GM21423 (cell line): ENCODE results near the gene CNTNAP2.

Source experiments
- ATAC-seq: cut with Tn5 transposase; IDR thresholded peaks from one replicate; pipeline ENCODE4 v1.9.1; 2021; ENCODE audit warnings: mild to moderate bottlenecking, moderate library complexity; ENCODE audit not compliant: unreplicated experiment

Gene CNTNAP2

DNA sequence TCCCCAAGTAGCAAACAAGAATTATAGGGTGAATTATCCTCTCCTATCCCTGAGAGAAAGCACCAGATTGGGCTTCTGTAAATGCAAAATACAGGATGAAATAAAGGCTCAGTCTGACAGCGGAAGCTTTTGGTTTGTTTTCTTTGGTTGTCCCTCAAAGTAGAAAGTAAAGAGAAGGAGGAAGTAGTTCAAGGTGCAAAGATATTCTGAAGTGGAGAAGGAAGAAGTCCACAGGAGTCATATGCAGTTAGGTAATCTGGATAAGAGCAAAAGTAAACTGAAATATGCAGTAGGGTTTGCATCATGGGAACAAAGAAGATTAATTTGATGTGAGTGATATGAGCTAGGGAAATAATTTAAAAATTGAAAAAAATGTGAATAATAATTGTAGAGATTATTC is 1071.9 kb downstream of the CNTNAP2 start:
- no peak for ATAC-seq

DNA sequence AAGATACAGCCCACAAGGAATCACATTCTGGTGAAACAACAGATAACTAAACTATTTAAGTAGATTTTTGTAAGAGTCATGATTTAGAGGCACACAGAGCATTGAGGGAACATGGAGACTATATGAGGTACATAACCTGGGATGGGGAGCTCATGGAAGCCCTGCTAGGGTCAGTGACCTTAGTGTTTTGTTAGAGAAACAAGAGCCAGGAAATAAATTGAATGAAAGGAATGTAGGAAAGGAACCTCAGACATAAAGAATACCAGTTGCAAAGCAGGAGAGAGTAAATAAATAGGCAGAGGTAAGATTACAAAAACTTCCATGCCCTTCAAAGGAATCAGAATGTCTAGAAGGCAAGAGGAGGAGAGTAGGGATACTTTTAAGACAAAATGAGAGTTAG is 1076.9 kb downstream of the CNTNAP2 start:
- ATAC-seq = no peak

DNA sequence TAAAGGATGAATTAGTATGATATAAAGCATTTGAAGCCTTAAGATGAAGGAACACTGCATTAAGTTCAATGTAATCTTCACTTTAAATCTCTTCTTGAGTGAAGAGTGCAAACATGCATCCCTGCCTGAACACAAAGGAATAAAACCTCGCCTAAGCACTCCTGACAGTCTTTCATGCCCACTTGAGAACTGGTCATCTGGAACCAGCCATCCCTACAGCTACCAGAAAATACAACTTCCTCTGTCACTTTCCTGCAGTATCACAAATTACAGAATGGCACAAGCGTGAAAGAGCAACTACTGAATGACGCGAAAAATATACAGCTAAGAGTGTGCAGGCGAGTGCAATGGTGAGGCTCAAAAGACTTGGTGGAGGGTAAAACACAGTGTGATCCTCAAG is 1079.9 kb downstream of the CNTNAP2 start:
- no peak for ATAC-seq

DNA sequence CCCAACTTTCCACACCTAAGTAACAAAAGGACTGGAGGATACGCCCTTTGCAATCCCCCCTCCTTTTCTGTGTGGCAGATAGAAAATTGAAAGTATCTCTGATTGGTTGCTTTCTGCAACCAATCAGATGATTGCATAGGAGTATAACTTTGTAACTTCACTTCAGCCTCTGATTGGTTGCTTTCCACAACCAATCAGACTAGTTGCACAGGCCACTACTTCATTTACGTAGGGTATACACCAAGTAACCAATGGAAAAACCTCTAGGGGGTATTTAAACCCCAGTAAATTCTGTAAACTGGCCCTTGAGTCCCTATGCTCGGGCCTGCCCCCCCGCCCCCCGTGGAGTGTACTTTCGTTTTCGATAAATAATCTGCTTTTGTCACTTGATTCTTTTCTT is 1080.4 kb downstream of the CNTNAP2 start:
- no peak for ATAC-seq

DNA sequence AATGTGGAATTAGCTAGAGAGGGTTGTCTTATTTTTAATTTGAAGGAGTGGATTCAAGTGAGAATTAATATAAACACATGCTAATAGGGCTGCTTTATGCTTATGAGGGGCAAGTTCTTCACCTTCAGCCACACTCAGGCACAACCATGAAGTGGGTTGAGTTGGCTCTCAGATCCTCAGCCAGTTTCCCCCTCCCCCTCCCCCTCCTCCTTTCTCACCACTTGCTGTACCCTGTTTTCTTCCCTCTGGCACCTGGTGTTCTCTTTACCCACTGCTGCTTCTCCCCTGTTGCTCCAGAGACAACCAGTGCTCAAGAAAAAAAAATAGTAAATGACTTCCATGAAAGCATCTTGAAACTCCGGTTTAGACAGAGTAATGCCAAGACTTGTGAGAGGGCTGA is 1083.3 kb downstream of the CNTNAP2 start:
- ATAC-seq = no peak

DNA sequence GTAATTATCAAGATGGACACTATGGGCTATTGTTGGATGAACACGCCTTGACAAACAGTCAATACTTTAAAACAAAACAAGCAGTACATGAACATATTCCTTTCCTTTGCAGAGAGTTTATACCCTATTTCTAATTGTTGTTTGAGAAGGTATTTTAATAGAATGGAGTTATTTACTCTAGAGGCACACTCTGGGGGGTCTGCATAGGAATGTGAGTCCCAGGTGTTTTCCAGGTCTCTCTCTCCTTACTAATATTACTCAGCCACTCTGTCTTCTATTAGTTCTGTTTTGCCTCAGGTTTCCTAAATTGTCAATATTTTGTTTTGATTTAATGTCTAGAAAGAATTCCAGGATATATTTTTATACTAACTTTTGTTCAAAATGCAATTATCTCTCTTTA is 1091.4 kb downstream of the CNTNAP2 start:
- no peak for ATAC-seq

DNA sequence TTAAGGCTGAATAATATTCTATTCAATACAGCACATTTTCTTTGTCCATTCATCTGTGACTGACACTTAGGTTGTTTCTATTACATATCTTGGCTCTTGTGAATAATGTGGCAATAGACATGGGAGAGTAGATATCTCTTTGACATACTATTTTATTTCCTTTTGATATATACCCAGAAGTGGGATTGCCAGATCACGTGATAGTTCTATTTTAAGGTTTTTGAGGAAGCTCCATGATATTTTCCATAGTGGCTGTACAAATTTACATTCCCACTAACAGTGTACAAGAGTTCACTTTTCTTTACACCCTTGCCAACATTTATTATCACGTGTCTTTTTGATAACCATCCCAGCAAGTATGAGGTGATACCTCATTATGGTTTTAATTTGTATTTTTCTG is 1114.7 kb downstream of the CNTNAP2 start:
- ATAC-seq = no peak

DNA sequence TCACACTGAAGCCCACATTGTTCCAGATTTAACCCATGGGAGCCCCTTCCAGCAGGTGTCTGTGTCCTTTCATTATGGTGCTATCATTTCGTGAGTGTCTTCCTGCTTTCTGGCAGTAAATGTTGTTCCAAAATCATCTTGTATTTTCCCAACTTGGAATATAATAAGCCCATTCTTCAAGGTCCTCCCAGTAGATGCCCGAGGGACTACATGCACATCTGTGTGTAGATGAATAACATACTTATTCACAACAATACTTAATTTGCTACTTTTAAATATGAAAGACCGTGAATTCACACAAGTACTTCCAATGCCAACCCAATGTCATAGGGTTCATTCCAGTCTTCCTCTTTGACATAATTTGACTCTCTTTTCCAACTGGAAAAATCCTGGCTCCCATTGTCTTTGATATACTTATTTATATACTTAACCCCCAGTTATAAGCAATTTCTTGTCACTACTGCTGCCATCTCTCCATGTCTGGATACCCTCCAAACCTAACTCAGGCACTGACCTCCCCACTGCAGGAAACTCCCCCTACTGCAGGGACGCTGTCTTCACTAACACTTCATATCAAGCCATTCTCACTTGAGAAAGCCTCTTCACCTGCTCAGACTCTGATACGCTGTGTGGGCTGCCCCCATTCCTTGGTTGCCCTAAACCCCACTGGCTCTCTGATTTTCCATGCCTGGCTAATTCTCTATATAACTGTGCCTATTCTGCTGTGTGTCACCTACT is 1119.2 kb downstream of the CNTNAP2 start:
- ATAC-seq = no peak

DNA sequence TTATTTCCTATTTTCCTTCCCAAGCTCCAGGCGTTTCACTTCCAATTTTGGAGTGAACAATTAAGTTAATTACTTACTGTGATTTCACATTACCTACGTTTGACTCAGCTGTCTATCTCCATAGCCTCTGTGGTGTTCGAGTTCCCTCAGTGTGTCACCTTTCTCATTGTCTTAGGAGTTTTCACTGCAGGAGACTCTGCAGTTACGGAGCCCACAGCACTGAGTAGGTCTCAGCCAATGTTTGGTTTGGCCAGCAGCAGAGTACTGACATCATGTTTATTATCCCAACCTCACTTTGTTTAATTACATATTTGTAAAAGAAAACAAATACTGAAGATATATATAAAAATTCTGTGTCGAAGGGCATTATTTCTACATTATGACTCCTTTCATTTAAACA is 1123.9 kb downstream of the CNTNAP2 start:
- no peak for ATAC-seq

DNA sequence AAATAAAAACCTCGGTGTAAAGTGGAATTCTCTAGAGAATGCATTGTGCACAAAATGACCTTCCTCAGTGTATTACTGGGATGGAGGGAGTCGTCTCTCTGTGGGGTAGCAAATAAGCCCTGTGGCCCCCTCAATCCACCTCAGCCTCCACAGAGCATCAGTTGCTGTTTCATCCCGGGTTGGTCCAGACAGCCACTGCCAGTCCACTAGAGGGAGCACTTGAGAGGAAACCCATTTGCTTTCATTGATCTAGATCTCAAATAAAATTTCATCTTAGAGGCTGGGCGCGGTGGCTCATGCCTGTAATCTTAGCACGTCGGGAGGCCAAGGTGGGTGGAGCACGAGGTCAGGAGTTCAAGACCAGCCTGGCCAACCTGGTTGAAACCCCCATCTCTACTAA is 1128.7 kb downstream of the CNTNAP2 start:
- ATAC-seq = no peak

DNA sequence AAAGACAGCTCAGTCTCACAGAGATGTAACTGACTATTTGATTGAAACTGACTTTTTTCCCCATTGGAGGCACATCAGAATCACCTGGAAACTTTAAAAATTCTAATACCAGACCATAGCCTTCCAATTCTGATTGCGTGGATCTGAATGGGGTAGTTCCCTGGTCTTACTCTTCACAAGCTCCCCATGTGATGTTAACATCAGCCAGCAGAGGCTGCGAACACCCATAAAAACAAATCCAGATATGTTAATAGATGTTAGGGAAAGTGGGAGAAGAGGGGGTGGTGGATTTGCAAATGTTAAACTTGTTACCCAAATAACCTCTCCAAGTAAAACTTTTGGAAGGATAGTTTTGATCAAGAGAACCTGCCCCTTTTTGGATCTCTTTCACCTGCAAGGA is 1133.4 kb downstream of the CNTNAP2 start:
- ATAC-seq = no peak

DNA sequence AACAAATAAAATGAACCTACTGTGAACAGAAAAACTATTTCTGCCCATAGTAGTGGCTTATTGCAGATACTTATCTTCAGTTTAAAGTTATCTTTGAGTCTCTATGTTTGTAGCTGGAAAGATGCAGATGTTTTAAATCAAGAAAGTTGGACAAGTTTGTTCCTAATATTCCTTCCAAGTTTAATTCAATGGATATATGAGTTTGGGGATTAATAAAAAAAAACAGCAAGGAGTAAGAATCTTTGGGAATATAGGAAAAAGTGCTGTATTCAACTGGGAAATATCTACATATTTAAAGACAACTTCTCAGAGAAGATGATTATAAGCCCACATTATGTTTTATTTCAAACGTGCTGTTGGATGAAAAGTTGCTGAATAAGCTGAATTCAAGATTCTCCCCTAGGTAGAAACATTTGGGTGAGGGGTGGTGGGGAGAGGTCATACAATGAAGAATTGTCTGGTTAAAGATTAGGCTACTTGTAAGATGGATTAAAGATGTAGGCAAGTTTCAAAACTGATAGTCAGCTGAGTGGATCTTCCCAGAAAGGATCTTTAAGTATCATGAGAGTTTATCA is 1135.2 kb downstream of the CNTNAP2 start:
- ATAC-seq = no peak

DNA sequence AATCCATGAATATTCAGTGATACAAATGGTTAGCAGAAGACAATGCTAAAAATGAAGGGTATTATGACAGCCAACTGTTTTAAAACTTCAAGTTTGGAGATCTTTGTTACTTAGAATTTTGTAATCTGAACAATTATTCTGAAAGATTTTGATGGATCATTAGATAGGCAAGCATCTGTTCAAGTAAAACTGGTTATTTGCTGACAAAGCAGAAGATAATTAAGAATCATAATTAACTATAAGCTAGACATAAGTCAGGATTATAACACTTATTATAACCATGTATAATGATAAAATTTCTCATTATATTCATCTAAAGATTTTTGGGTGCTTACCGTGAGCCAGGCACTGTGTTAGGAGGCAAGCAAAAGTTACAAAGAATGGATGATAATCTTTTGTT is 1145.1 kb downstream of the CNTNAP2 start:
- no peak for ATAC-seq

DNA sequence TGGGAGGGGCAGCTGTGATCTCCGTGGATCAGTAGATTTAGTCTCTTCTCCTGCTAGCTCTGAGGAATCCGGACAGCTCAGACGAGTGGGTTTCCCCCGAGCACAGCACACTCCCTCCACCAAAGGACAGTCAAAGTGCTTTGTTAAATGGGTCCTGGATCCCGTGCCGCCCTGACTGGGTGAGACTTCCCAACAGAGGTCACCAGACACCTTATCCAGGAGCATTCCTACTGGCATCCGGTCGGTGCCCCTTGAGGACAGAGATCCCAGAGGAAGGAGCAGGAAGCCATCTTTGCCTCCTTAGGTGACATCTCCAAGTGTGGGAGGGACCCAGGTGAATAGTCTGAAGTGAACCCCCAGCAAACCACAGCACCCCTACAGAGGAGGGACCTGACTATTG is 1148.9 kb downstream of the CNTNAP2 start:
- ATAC-seq = no peak

DNA sequence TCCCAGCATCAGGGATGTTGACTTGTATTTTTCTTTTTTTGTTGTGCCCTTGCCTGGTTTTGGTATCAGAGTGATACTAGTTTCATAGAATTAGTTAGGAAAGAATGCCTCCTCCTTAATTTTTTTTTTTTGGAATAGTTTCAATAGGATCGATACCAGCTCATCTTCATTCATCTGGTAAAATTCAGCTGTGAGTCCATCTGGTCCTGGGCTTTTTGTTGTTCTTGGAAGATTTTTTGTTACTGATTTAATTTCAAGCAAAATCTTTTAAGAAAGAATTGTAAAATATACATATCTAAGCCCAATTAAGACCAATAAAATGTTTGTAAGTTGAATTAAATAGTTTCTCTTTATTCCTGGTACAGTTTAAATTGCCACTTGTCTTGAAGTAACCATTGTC is 1159.5 kb downstream of the CNTNAP2 start:
- no peak for ATAC-seq

DNA sequence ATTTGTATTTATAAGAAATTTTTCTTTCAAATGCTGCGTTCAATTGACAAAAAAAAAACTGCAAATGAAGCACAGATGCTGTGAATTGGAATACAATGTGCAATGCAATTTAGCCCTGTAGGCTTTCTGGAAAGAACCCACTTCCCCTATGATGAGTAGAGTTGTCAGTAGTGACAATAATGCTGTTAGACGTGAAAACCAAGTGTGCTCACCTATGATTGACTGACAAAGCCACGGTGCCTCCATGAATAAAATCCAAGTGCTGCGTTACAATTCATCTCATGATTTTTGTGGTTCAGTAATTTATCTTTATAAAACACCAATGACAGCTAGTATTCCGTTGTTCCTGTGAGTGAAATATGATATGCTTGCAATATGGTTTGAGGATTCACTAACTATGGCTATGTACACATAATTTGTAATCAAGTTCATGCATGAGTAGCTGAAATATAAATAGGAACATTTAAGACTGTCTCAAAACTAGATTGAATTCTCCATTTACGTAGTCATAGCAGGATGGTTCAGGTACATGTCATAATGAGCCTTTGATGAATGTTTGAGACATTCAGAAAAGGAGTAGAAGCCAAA is 1160.3 kb downstream of the CNTNAP2 start:
- no peak for ATAC-seq

DNA sequence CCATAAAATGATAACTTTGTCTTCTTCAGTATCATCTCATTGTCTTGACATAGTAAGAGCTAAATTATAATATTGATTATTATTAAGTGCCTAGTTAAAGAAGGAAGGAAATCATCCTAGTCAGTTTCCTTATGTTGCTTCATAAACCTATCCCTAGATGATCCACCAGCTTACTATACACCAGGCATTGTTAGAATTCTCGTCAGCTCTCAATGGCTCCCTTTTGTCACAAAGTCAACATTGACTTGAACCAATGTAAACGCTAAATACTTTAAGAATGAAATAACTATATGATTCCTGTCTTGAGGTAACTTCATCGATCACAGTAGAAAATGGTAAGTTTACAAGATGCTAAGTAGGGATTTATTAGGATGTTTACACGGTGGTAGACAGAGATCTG is 1162.9 kb downstream of the CNTNAP2 start:
- no peak for ATAC-seq

DNA sequence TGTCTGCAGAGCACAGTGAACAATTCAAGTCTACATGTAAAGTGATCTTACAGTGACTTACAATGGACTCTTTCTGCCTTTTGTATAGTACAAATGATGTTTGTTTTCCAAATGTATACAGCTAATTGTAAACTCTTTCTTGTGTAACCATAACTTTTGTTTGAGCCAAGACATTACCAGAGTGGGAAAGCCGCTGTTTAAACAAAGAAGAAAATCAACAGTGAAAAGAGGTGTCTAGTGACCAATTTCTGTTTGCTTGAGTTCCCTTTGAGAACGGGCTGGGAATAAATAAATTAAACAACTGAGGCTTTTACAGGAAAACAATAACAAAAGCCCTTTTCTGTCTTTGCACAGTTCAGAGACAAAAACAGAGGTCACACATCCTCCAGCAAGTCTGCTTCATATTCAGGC is 1163.4 kb downstream of the CNTNAP2 start:
- no peak for ATAC-seq

DNA sequence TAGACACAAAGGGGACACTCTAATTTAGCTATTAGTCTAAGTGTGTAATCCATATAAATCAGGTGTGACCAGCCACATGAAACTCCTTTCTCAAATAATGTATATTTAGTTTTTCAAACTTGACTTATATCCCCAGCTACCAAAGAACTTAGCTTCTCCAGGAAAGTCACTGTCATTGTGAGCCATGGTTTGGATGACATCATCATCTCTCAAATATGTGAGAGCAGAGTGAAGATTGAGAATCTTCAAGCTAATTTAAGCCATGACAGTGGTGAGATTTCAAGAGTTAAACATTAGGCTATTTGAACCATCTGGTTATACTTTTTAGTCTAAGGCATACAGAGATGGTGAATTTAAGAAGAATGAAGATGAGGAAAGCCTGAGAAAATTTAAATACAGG is 1165.6 kb downstream of the CNTNAP2 start:
- ATAC-seq = no peak

DNA sequence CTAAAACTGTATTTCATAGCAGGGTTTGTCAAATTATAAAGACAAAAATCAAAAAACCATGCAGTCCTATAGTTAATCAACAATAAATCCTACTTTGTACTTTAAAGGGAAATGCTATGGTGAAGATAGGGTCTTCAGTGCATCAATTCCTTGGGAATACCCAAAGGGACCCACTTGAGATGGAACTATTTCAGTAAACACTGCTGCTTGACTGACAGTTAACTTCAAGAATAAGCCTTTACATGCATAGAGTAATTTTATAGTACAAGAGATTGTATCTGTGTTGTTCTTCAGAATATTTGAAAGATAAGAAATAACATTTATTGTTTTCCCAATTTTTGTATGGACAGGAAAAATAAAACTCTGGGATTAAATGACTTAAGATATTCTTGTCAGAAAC is 1179.6 kb downstream of the CNTNAP2 start:
- ATAC-seq = no peak

DNA sequence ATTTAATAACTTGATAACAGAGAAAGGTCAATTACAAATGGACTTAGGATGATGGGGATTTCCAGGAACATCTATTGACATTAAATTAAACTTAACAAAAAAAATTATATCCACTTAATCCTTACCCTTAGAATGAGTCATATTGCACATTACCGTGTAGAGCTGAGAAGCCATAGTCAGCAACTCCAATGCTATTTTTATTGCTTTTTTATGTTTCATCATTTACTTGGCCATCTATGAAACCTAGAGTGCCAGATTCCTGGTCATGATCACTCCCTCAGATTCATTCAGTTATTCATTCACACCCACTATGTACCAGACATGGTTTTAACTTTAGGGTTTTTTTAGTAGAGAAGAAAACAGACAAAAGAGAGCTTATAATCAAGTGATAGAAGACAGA is 1180.4 kb downstream of the CNTNAP2 start:
- no peak for ATAC-seq

DNA sequence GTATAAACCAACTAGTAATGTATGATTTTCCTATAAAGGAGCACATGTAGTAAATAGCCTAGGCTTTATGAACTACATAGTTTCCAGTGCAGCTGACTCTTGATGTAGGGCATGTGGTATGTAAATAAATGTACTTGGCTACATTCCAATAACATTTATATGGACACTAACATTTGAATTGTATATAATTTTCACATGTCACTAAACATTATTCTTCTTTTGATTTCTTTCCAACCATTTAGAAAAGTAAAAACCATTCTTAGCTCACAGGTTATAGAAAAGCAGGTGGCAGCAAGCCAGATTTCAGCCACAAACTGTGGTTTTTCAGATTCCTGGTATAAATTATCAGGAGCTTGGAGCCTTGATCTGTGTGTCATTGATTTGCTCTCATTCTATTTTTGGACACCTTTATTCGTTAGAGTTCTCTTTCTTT is 1182.0 kb downstream of the CNTNAP2 start:
- no peak for ATAC-seq

DNA sequence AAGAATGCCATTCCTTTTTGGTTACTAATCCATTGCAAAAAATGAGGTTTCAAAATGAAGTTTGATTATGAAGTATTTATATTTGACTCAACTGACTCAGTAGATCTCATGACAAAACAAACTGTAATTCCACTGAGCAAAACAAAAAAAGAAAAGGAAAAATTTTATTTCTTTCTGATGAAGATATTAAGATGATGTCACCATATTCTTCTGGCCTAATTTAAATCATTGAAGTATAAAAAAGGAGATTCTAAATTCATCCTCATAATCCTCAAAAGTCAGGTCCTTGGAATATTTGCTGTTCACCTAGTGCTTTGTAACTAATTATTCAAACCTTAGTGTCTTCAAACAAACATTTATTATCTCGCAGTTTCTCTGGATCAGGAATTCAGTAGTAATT is 1183.7 kb downstream of the CNTNAP2 start:
- no peak for ATAC-seq
